Activated T-helper 1 cell treated with anti-CD3 and anti-CD28 coated beads, Interleukin-2, amount 50 U/mL, for 16 hours (primary cell): Measurements from ENCODE around the gene EYA4.
"Not testable (repeated sequence)": the region's sequence is repeated elsewhere in the genome, so short reads cannot be mapped to it uniquely, and the experiment has no call there.

ENCODE experiments used
- DNase-seq, 2 donors: peaks; one replicate each; pipeline ENCODE4 v3.0.0-alpha.2; 2020; ENCODE audit warnings: low read depth in 1 of 2, low spot score in 1 of 2

EYA4 gene

GRCh38 chr6:133396984-133397348, 155.8 kb downstream of the EYA4 start:
- DNase-seq: no peak

GRCh38 chr6:133397601-133398000, 156.4 kb downstream of the EYA4 start:
- DNase-seq: not testable (repeated sequence)

- no peak for DNase-seq
These were observed 158.3 kb downstream of the EYA4 start for GRCh38 chr6:133399426-133399825.

- DNase-seq: no peak
These were observed 163.0 kb downstream of the EYA4 start for GRCh38 chr6:133404151-133404550.

- DNase-seq: no peak
These were observed 163.6 kb downstream of the EYA4 start for GRCh38 chr6:133404728-133405127.

- DNase-seq: no peak
These were observed 166.4 kb downstream of the EYA4 start for GRCh38 chr6:133407320-133408100.

GRCh38 chr6:133408132-133408531, 167.0 kb downstream of the EYA4 start:
- no peak for DNase-seq

GRCh38 chr6:133408543-133408942, 167.4 kb downstream of the EYA4 start:
- DNase-seq: no peak

GRCh38 chr6:133410638-133411435, 169.7 kb downstream of the EYA4 start:
- no peak for DNase-seq

- no peak for DNase-seq
These were observed 170.6 kb downstream of the EYA4 start for GRCh38 chr6:133411757-133412156.

GRCh38 chr6:133415262-133415661, 174.1 kb downstream of the EYA4 start:
- DNase-seq: no peak

- DNase-seq: no peak
These were observed 177.0 kb downstream of the EYA4 start for GRCh38 chr6:133418108-133418507.

- DNase-seq: no peak
These were observed 182.1 kb downstream of the EYA4 start for GRCh38 chr6:133423242-133423641.

GRCh38 chr6:133424359-133424758, 183.2 kb downstream of the EYA4 start:
- no peak for DNase-seq

GRCh38 chr6:133426038-133426437, 184.9 kb downstream of the EYA4 start:
- DNase-seq: no peak

GRCh38 chr6:133428295-133428694, 187.1 kb downstream of the EYA4 start:
- no peak for DNase-seq

GRCh38 chr6:133430530-133430929, 189.4 kb downstream of the EYA4 start:
- DNase-seq: no peak

- DNase-seq: no peak
These were observed 189.9 kb downstream of the EYA4 start for GRCh38 chr6:133431031-133431430.

GRCh38 chr6:133432021-133432989, 191.1 kb downstream of the EYA4 start:
- no peak for DNase-seq

GRCh38 chr6:133435065-133435728, 194.0 kb downstream of the EYA4 start:
- DNase-seq: no peak

- no peak for DNase-seq
These were observed 195.5 kb downstream of the EYA4 start for GRCh38 chr6:133436652-133437051.
